Retinal pigment epithelial cell (primary cell): ENCODE measurements around the gene EML1.

Source experiments
- DNase-seq: peaks from one replicate; pipeline ENCODE4 v3.0.0-alpha.2; 2010; ENCODE audit warnings: low read depth
- H3K4me3 ChIP-seq: 2 replicates; pipeline ENCODE4 v1.5.1; 2011; ENCODE audit warnings: mild to moderate bottlenecking, low read length, control low read depth, moderate library complexity
- CTCF ChIP-seq: conservative IDR thresholded peaks from 2 replicates; pipeline ENCODE4 v1.5.1; 2011; ENCODE audit warnings: low read depth, low read length, control low read depth, inconsistent platforms

The EML1 gene

GRCh38 chr14:99768381-99768780 is 24.8 kb upstream of the EML1 start:
- DNase-seq: no peak
- TF ChIP-seq CTCF: no peak

GRCh38 chr14:99769123-99769522 is 24.1 kb upstream of the EML1 start:
- DNase-seq: no peak
- TF ChIP-seq CTCF: no peak

More at GRCh38 chr14:99768381-99768780, 24.8 kb upstream of the EML1 start:
- H3K4me3 ChIP-seq: no peak overlapping the region

DNA sequence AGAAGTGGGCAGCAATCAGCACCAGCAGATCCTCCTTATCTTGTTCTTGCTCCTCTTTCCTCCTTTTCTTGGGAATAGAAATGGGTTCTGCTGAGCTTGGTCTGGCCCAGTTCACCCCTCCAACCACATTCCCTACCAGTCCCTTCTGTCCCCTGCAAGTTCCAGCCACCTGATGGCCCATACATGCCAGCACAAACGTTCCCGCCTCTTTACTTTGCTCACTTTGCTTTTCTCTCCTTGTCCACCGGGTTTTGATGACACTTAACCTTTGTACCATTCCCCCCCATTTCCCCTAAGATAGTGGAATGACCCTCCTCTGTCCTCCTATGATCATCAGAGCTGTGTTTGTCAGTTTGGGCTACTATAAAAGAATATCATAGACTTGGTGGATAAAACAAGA is 23.4 kb upstream of the EML1 start:
- H3K4me3 ChIP-seq: no peak overlapping the region
- no peak for TF ChIP-seq CTCF
- no peak for DNase-seq

More at GRCh38 chr14:99769123-99769522, 24.1 kb upstream of the EML1 start:
- no peak overlapping the region for H3K4me3 ChIP-seq

DNA sequence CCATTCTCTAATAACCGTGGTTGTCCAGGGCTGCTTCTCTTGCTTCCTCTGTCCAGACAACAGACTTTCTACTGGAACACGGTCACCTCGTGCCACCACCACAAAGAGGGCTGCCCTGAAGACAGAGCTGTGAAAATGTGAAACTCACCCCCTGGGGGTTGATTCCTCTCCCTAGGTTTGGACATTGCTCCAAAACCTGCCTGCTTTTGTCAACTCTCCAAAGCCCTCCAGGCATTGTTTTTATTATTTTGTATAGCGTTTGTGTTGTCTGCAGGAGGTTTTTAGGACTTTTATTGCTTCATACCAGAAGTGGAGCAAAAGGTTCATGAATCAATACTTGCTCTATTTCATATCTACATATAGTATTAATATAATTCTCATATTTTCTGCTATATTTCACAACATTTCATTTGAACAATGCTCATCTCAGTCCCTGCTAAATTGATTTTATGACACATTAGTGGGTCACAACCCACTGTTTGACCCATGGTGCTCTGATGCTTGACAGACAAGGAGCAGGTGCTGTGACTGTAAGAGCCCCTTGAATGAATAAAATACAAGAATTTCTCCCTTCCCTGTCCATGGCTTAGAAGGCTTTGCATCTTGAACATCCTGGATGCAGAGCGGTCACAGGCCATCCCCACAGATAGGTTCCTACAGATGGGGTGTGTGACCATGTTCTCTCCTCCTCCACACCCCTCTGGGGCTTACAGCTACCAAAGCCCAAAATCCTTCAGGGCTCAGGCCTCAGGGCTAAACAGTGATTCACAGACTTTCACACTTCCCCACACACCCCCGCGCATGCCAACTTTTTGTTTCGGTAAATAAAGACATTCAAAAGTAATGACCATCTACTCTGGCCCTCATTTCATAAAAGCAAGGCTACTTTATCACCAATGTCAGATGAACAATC is 20.6 kb upstream of the EML1 start:
- no peak overlapping the region for H3K4me3 ChIP-seq
- TF ChIP-seq CTCF: no peak

DNA sequence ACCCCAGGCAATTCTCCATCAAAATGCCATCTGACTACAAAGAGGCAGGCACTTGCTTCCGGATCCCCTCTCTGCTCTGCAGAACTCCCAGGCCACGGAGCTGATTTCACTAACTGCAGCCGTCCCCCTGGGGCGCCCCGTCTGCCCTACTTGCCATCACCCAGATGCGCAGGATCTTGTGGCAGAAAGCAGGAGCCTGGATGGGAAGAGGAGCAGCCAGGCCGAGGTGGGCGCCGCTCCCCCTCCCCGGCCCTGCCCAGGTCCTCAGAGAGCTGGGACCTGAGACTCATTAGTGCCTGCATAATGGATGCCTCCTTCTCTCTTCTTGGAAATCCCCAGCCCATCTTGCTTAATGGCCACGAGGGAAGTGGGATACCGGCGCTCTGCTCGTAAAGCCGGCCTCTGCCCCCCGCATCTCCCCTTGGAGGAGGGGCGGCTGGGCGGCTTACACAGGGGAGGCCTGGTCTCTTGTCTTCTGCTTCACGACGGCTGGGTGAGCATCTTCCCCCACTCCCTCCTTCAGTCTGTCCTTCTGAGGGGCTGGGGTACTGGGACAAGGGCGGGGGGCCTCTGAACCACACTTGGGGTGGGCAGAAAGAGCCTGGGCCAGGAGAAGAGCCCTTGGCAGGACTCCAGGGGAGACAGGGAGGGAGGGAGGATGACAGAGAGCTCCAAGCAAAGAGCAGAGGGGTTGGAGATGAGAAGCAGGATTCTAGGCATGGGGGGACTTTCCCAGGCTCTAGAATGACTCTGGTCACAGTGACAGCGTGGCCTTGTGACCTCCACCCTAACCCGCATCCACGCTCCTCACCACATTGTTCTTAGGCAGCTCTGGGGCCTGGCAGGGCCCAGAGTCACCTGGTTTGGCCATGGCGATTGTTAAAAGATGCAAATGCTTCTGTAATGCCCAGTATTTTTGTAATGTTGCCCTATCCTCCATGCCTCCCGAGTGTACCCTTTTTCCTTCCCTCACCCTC is 19.4 kb upstream of the EML1 start:
- DNase-seq: no peak
- TF ChIP-seq CTCF: no peak
- no peak overlapping the region for H3K4me3 ChIP-seq

More for the DNA sequence above, 20.6 kb upstream of the EML1 start:
- no peak for DNase-seq

DNA sequence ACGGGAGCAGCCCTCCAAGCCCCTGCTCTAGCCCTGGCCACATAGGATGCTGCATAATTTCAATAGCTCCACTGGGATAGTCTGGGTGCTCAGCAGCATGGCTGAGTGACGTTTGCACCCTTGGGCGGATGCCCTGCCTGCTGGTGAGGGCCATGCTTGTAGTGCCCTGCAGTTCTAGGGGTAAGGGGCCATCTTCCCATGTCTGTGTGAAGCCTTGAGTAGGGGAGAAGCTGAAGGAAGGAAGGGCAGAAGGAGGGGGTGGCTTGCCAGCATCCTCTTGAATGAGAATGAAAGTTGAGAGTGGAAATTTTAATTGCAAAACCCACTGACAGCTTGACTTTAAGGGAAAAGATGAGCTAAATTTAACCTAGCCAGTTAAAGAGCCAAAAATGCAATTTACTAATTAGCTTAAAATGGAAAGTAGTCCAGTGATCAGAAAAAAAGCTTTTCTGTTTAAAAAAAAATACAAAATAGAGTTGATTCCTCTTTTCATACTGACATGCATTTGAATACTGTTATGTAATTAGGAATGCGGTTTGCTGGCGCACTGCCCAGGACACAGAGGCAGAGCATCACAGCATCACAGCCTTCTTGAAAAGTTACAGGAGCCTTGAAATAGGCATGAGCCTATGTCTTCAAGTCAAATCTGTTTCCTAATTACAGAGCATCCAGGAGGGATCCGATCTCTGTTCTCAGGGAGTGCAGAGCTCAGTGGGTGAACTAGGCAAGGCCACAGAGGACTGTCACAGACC is 18.5 kb upstream of the EML1 start:
- DNase-seq: no peak
- no peak overlapping the region for H3K4me3 ChIP-seq
- TF ChIP-seq CTCF: no peak
